Transverse colon (tissue), 4 donors: Measurements from ENCODE around the gene SMIM1. TPM values are rescaled to one million over a fixed set of nuclear protein-coding genes. Genes with fewer than 3 reads are reported as not detected.

Experiments used
- DNase-seq: peaks from one replicate; pipeline ENCODE4 v3.0.0-alpha.2; 2019
- H3K27ac ChIP-seq, 4 donors: fragments of 200-600 bp; sonication (generic); 2 replicates each; pipeline ENCODE4 v1.5.1; 2016 to 2018; ENCODE audit warnings: inconsistent platforms in 4 of 4
- H3K27me3 ChIP-seq: fragments of 200-600 bp; sonication (generic); 2 replicates; pipeline ENCODE4 v1.5.1; 2017; ENCODE audit warnings: inconsistent platforms
- H3K36me3 ChIP-seq, 4 donors: fragments of 200-600 bp; sonication (generic); 2 replicates each; pipeline ENCODE4 v1.5.1; 2017 to 2019; ENCODE audit warnings: inconsistent platforms in 4 of 4
- H3K4me1 ChIP-seq, 4 donors: fragments of 200-600 bp; sonication (generic); 2 replicates each; pipeline ENCODE4 v1.5.1; 2017 to 2020; ENCODE audit warnings: inconsistent platforms in 4 of 4
- H3K4me3 ChIP-seq, 4 donors: fragments of 200-600 bp; sonication (generic); 1 replicate in 1 of 4; 2 replicates in 3 of 4; pipeline versions ENCODE4 v1.5.1 to v1.6.1; 2017 to 2019; ENCODE audit warnings: inconsistent platforms in 4 of 4
- H3K9me3 ChIP-seq, 2 donors: fragments of 200-600 bp; sonication (generic); 2 replicates each; pipeline ENCODE4 v1.5.1; 2017 to 2019; ENCODE audit warnings: inconsistent platforms in 2 of 2
- CTCF ChIP-seq, 5 experiments: fragments of 200-600 bp in 3 of 5; fragments of 450-650 bp in 2 of 5; sonication (generic) in 3 of 5; IDR thresholded peaks; 1 replicate in 2 of 5; 2 replicates in 3 of 5; pipeline ENCODE4 v1.5.1; 2016 to 2017; ENCODE audit warnings: antibody characterized with exemption in 5 of 5, inconsistent platforms in 3 of 5, mild to moderate bottlenecking in 2 of 5, moderate library complexity in 1 of 5
- EP300 ChIP-seq: sonication (generic); formaldehyde crosslinking; IDR thresholded peaks from one replicate; pipeline ENCODE4 v1.6.1; 2017; ENCODE audit warnings: antibody characterized with exemption, low read depth
- POLR2A ChIP-seq: fragments of 450-650 bp; IDR thresholded peaks from one replicate; pipeline ENCODE4 v1.6.1; 2016; ENCODE audit warnings: antibody characterized with exemption, mild to moderate bottlenecking, moderate library complexity
- POLR2AphosphoS5 ChIP-seq, 3 donors: sonication (generic); formaldehyde crosslinking; IDR thresholded peaks; one replicate each; pipeline ENCODE4 v1.6.1; 2016; ENCODE audit warnings: antibody characterized with exemption in 3 of 3
- WGBS, 2 donors: methylation state at CpG; one replicate each; pipeline ENCODE4 v1.1.5; 2018; ENCODE audit warnings: low coverage in 1 of 2; 5-methylcytosine and 5-hydroxymethylcytosine counted together
- in situ Hi-C, 4 donors: fragments of 200-750 bp; cut with MboI; loops; one replicate each; pipeline versions ENCODE4 v1.15.0 to v1.15.1; 2017; ENCODE audit warnings: low sequenced_read_pairs in 3 of 4, low pct_ligation_motif_present in 1 of 4, low pct_unique_long_range_greater_than_20kb in 1 of 4
- intact Hi-C: fragments of 100-400 bp; cut with DNase I; formaldehyde crosslinking; loops from one replicate; pipeline ENCODE4 v1.15.1; 2023; ENCODE audit warnings: low total_unique reads
- total RNA-seq, 4 donors: library from RNA; depleted of rRNA; stranded (reverse); fragments of >200 nt; gene quantifications; one replicate each; pipeline ENCODE4 v1.1.0, GENCODE V29; 2016

The SMIM1 gene
- total RNA-seq, 4 donors from 2014 or later, result not detected

- in situ Hi-C loops (no loop called here), intact Hi-C loops (no loop called here)
- no peak for TF ChIP-seq EP300
- no peak for TF ChIP-seq POLR2A
- TF ChIP-seq POLR2AphosphoS5 (IDR thresholded peaks at IDR 0.05), result no peak
- no peak for TF ChIP-seq CTCF (IDR thresholded peaks at IDR 0.05)
- no peak for DNase-seq
- Histone ChIP-seq H3K9me3 (no peaks in the 10 kb centered on the region), H3K4me3 (no peak overlapping the region), H3K27ac (no peak overlapping the region), H3K27me3 (no peaks in the 10 kb centered on the region), H3K36me3 (peaks cover 0 to 64% (median 27%) of the 10 kb centered on the region in 4 donors), H3K4me1 (peaks cover 0 to 3% (median 0%) of the 10 kb centered on the region in 4 donors)
- 80 to 94% methylated on average over 1 to 30 of the region's 30 CpGs for WGBS, 2 donors
Observed at GRCh38 chr1:3783651-3784474, 11.3 kb downstream of the SMIM1 start.

DNA sequence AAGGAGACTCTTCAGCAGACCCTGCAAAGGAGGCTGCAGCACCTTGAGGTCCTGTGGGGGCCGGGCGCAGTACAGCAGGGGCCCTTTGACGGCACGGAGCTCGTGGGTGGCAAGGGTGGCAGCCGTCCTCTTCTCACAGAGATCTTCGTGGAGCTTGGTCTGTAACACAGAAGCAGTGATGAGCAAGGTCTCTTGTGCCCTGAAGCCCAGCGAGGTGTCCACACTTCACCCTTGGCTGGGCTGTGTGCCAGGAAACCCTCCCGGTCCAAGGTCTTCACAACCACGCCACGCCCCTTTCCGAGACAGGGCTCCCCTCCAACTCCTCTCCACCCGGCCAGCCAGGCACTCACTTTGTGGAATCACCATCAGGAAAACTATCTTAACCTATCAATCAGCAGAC is 12.5 kb downstream of the SMIM1 start:
- DNase-seq, result peak; percentile 47
- 75% methylated on average over 13 of the region's 13 CpGs; no CpG with 5 or more reads in 1 of the 2 donors for WGBS, 2 donors
- in situ Hi-C loops, result no loop called here
- Histone ChIP-seq H3K27me3 (no peaks in the 10 kb centered on the region), H3K9me3 (no peaks in the 10 kb centered on the region), H3K4me1 (peaks cover 0 to 4% (median 0%) of the 10 kb centered on the region in 4 donors), H3K27ac (no peak overlapping the region), H3K36me3 (peaks cover 0 to 57% (median 25%) of the 10 kb centered on the region in 4 donors), H3K4me3 (no peak overlapping the region)
- intact Hi-C loops, result no loop called here
- no peak for TF ChIP-seq POLR2A
- TF ChIP-seq POLR2AphosphoS5 (IDR thresholded peaks at IDR 0.05), result no peak
- no peak for TF ChIP-seq CTCF (IDR thresholded peaks at IDR 0.05)
- no peak for TF ChIP-seq EP300

GRCh38 chr1:3785456-3786157 is 13.1 kb downstream of the SMIM1 start:
- intact Hi-C loops (no loop called here), in situ Hi-C loops (no loop called here)
- peaks cover 0 to 52% (median 22%) of the 10 kb centered on the region in 4 donors for H3K36me3 ChIP-seq
- H3K27ac ChIP-seq, result no peak overlapping the region
- WGBS, 2 donors, result 74 to 78% methylated on average over 8 to 14 of the region's 14 CpGs
- no peaks in the 10 kb centered on the region for H3K9me3 ChIP-seq
- peaks cover 0 to 4% (median 0%) of the 10 kb centered on the region in 4 donors for H3K4me1 ChIP-seq
- DNase-seq, result peak; percentile 36
- H3K27me3 ChIP-seq, result no peaks in the 10 kb centered on the region
- peak in 4 of 5 experiments; percentile 25 to 43 (median 31) for TF ChIP-seq CTCF (IDR thresholded peaks at IDR 0.05)
- no peak for TF ChIP-seq POLR2AphosphoS5 (IDR thresholded peaks at IDR 0.05)
- TF ChIP-seq EP300, result no peak
- no peak overlapping the region for H3K4me3 ChIP-seq
